Measurements from ENCODE around the gene TNFRSF12A.

GRCh38 chr16:2983706-2984136 lies 36.4 kb upstream of the TNFRSF12A start:
- TF ChIP-seq MAZ (IDR thresholded peaks at IDR 0.05; ENCODE audit: borderline replicate concordance, low read depth, low read length) (no peak), TP53 (CRISPR knock-in tag; IDR thresholded peaks at IDR 0.05) (peak; percentile 70; the same call in 1 of the 2 replicates), POLR2A (IDR thresholded peaks at IDR 0.05; ENCODE audit: low read length) (peak; percentile 34), PBX3 (IDR thresholded peaks at IDR 0.05) (no peak), CTCF (IDR thresholded peaks at IDR 0.05) (peak; percentile 90), KDM1A (IDR thresholded peaks at IDR 0.05; ENCODE audit: low read depth) (no peak), ZFP36 (IDR thresholded peaks at IDR 0.05; ENCODE audit: borderline replicate concordance, partially characterized antibody) (no peak)
